Measurements from ENCODE around the gene FRAS1. TPM values are rescaled to one million over a fixed set of nuclear protein-coding genes. Genes with fewer than 3 reads are reported as not detected.
A peak's percentile ranks its signal among the peaks of the same experiment; 100 is the strongest.

FRAS1 gene
- total RNA-seq, 1 donor from 2014 or later: 163 TPM

GRCh38 chr4:78019414-78019813, 37.7 kb upstream of the FRAS1 start:
- Mint-ChIP-seq H3K4me3 (ENCODE audit: low read depth) (no peak overlapping the region), H3K36me3 (ENCODE audit: insufficient read depth) (no peaks in the 10 kb centered on the region), H3K9me3 (ENCODE audit: low read depth) (no peaks in the 10 kb centered on the region), H3K27me3 (no peaks in the 10 kb centered on the region), H3K27ac (no peak overlapping the region), H3K4me1 (ENCODE audit: low read depth) (peaks cover 55% of the 10 kb centered on the region)
- no peak for DNase-seq (ENCODE audit: low spot score, unreplicated experiment)
- TF ChIP-seq, protein P1, sequence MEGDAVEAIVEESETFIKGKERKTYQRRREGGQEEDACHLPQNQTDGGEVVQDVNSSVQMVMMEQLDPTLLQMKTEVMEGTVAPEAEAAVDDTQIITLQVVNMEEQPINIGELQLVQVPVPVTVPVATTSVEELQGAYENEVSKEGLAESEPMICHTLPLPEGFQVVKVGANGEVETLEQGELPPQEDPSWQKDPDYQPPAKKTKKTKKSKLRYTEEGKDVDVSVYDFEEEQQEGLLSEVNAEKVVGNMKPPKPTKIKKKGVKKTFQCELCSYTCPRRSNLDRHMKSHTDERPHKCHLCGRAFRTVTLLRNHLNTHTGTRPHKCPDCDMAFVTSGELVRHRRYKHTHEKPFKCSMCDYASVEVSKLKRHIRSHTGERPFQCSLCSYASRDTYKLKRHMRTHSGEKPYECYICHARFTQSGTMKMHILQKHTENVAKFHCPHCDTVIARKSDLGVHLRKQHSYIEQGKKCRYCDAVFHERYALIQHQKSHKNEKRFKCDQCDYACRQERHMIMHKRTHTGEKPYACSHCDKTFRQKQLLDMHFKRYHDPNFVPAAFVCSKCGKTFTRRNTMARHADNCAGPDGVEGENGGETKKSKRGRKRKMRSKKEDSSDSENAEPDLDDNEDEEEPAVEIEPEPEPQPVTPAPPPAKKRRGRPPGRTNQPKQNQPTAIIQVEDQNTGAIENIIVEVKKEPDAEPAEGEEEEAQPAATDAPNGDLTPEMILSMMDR (IDR thresholded peaks at IDR 0.05; ENCODE audit: unreplicated experiment): no peak

DNA sequence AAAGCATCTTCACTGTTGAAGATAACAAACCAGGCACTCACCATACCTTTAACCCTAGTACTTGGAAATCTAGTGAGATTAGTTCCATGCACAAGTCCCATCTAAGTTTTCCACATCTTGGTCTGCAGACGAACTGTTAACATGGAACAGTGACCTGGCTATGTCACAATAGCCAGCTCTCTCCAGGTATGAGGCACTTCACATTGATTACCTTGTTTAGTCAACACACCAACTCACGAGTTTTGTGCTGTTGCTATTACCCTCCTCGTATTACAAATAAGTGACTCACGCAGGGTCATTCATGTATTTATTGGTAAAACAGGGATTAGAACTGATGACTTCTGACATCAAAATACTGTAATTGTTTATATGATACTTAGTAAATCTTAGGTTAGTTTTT, 36.4 kb upstream of the FRAS1 start:
- H3K4me3 Mint-ChIP-seq (ENCODE audit: low read depth): no peak overlapping the region
- DNase-seq (ENCODE audit: low spot score, unreplicated experiment): no peak
- H3K36me3 Mint-ChIP-seq (ENCODE audit: insufficient read depth): no peaks in the 10 kb centered on the region
- H3K27ac Mint-ChIP-seq: peak overlapping the region; percentile 40
- H3K4me1 Mint-ChIP-seq (ENCODE audit: low read depth): peaks cover 44% of the 10 kb centered on the region
- no peaks in the 10 kb centered on the region for H3K27me3 Mint-ChIP-seq
- TF ChIP-seq, protein P1 (IDR thresholded peaks at IDR 0.05; ENCODE audit: unreplicated experiment): no peak
- peaks cover 2% of the 10 kb centered on the region for H3K9me3 Mint-ChIP-seq (ENCODE audit: low read depth)

DNA sequence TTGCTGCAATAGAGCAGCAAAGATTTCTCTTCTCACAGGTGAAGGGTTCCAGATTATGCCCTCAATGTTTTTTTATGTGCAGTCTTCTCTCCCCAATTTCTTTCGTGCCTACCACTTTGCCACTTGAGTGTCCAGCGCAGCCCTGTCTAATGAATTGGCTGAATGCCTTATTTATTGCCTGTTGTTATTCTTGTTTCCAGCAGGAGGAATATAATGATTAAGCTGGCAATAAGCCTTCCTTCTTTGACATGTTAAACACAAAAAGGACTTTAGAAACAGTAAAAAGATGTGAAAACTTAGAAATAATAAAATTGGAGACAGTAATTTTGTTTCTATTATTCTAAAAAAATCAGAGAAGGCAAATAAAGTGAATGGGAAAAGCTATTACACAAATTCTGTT, 34.6 kb upstream of the FRAS1 start:
- Mint-ChIP-seq H3K36me3 (ENCODE audit: insufficient read depth) (no peaks in the 10 kb centered on the region), H3K4me1 (ENCODE audit: low read depth) (peaks cover 35% of the 10 kb centered on the region), H3K4me3 (ENCODE audit: low read depth) (no peak overlapping the region), H3K27me3 (no peaks in the 10 kb centered on the region), H3K27ac (no peak overlapping the region), H3K9me3 (ENCODE audit: low read depth) (peaks cover 3% of the 10 kb centered on the region)
- TF ChIP-seq, protein P1 (IDR thresholded peaks at IDR 0.05; ENCODE audit: unreplicated experiment): no peak
- no peak for DNase-seq (ENCODE audit: low spot score, unreplicated experiment)

- no peak overlapping the region for H3K4me3 Mint-ChIP-seq (ENCODE audit: low read depth)
- TF ChIP-seq, protein P1 (IDR thresholded peaks at IDR 0.05; ENCODE audit: unreplicated experiment): no peak
- H3K27me3 Mint-ChIP-seq: no peaks in the 10 kb centered on the region
- no peaks in the 10 kb centered on the region for H3K36me3 Mint-ChIP-seq (ENCODE audit: insufficient read depth)
- no peak overlapping the region for H3K27ac Mint-ChIP-seq
- peaks cover 23% of the 10 kb centered on the region for H3K4me1 Mint-ChIP-seq (ENCODE audit: low read depth)
- H3K9me3 Mint-ChIP-seq (ENCODE audit: low read depth): peaks cover 3% of the 10 kb centered on the region
- DNase-seq (ENCODE audit: low spot score, unreplicated experiment): no peak
These were observed 33.0 kb upstream of the FRAS1 start for GRCh38 chr4:78024085-78024484.

- H3K4me1 Mint-ChIP-seq (ENCODE audit: low read depth): peaks cover 20% of the 10 kb centered on the region
- no peaks in the 10 kb centered on the region for H3K36me3 Mint-ChIP-seq (ENCODE audit: insufficient read depth)
- TF ChIP-seq, protein P1 (IDR thresholded peaks at IDR 0.05; ENCODE audit: unreplicated experiment): no peak
- H3K27ac Mint-ChIP-seq: no peak overlapping the region
- H3K9me3 Mint-ChIP-seq (ENCODE audit: low read depth): peaks cover 3% of the 10 kb centered on the region
- no peaks in the 10 kb centered on the region for H3K27me3 Mint-ChIP-seq
- no peak for DNase-seq (ENCODE audit: low spot score, unreplicated experiment)
- H3K4me3 Mint-ChIP-seq (ENCODE audit: low read depth): no peak overlapping the region
These were observed 32.5 kb upstream of the FRAS1 start for GRCh38 chr4:78024576-78025091.

Data from progenitor cell of endocrine pancreas (in vitro differentiated cells).